GM18870 (cell line): ENCODE results near the gene SLC25A42.

ENCODE experiments used
- ATAC-seq: cut with Tn5 transposase; IDR thresholded peaks from one replicate; pipeline ENCODE4 v1.9.1; 2021; ENCODE audit warnings: moderate library complexity; ENCODE audit not compliant: unreplicated experiment

Gene SLC25A42

DNA sequence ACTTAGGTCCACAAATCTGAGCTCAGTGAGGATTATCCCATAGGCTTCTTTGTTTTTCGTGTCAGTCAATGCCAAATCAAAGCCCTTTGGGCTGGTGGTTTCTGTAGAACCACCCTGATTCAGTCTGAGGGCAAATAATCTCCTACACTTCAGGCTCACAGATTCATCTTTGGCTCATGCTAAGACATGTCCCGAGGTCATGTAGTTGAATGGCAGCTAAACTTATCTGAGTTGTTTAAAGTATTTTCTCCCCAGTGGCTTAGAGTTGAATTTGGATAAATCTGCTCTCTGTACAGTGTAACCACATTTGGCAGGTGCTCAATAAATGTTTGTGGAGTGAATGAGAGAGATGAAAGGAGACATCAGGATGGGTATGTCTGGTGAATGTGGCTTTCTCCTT lies 13.1 kb upstream of the SLC25A42 start:
- ATAC-seq = no peak

DNA sequence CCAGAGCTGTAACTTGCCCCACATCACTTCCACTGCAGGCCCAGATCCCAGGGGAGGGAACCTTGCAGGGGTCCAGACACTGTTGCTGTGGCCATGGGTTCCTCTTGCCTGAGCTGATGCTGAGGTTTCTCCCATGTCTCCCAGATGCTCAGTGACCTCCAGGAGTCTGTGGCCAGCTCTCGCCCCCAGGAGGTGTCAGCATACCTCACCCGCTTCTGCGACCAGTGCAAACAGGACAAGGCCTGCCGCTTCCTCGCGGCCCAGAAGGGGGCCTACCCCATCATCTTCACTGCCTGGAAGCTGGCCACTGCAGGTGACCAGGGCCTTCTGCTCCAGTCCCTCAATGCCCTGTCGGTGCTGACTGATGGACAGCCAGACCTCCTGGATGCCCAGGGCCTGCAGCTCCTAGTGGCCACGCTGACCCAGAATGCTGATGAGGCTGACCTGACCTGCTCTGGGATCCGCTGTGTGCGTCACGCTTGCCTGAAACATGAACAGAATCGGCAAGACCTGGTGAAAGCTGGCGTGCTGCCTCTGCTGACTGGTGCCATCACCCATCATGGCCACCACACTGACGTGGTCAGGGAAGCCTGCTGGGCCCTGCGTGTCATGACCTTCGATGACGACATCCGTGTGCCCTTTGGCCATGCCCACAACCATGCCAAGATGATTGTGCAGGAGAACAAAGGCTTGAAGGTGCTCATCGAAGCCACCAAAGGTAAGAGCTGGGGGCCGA lies 12.1 kb upstream of the SLC25A42 start:
- ATAC-seq = no peak

DNA sequence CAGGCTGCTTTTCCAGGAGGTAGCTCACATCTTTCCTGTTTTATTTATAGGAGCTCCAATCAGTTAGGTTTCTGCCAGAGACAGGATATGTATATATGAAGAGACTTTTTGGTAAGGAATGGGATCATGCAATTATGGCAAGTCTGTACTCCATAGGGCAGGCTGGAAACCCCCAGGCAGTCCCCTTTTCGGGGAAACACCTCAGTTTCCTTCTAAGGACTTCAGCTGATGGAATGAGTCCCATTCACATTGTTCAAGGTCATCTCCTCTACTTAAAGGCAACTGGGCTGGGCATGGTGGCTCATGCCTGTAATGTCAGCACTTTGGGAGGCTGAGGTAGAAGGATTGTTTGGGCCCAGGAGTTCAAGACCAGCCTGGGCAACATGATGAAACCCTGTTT lies 10.9 kb upstream of the SLC25A42 start:
- no peak for ATAC-seq

DNA sequence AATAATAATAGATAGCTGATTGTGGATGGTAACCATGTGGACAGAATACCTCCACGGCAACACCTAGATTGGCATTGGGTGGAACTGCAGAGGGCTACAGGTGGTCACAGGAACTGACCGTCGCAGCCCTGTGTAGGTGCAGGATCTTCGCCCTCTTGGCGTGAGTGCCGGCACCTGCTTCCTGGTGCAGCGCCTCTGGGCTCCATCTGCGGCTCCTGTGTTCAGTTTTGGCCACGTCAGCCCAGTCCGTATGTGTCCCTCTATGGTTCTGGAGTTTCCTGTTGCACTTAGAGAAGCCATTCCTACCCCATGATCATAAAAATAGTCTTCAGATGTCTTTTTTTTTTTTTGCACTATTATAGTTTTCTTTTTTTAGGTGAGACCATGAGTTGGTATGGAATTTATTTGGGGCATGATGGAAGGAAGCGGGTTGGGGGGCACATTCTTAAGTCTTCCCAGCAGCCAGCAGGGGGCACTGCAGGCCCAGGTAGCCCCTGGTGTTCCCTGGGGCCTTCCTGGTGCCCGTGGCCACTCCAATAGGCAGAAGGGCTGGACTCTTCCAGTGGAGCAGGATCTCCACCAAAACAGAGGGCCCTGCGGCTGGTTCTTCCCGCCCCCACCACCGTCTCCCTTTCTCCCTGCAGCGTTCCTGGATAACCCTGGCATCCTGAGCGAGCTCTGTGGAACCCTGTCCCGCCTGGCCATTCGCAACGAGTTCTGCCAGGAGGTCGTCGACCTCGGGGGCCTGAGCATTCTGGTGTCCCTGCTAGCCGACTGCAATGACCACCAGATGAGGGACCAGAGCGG lies 10.1 kb upstream of the SLC25A42 start:
- no peak for ATAC-seq

DNA sequence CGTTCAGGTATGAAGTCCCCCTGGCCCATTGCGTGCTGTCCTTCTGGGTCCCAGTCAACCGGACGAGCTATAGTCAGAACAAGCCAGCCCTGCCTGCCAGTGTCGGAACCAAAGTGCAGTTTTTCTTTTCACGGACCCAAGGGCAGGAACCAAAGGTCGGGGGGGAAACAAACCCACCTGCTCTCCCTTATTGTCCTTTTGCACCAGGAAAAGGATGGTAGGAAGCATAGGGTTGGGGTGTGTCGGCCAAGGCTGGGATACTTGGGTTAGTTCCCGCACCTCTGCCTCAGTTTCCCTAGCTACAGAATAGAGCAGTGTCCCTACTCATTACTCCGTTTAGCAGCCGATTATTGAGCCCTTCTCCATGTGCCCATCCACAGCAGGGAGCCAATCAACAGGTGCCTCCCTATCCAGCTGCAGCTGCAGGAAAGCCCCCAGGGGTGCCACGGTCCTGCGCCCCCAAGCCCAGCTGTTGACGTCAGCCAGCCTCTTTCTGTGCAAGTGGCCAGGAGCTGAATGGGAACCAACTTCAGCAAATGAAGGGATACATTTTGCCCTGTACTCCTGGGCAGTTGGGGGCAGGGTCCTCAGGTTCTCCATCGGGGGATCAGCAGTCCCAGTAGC lies 9.4 kb upstream of the SLC25A42 start:
- no peak for ATAC-seq

DNA sequence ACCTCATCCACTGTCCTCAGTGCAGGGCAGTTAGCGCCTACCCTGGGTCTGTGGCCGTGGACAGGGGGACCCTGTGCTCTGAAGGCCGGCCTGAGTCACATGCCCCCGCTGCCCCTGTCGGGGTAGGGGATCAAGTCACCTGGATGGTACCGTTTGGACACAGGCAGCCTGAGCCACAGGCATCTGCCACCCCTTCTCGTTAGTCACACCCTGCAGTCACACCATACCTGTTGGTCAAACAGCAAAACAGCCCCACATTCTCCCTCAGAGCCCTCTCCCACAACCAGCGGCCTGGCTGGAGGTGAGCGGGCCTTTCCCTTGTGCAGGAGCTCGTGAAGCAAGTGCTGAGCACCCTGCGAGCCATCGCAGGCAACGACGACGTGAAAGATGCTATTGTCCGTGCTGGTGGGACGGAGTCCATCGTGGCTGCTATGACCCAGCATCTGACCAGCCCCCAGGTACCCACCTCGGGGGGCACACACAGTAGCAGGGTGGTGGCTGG lies 8.8 kb upstream of the SLC25A42 start:
- ATAC-seq = no peak

DNA sequence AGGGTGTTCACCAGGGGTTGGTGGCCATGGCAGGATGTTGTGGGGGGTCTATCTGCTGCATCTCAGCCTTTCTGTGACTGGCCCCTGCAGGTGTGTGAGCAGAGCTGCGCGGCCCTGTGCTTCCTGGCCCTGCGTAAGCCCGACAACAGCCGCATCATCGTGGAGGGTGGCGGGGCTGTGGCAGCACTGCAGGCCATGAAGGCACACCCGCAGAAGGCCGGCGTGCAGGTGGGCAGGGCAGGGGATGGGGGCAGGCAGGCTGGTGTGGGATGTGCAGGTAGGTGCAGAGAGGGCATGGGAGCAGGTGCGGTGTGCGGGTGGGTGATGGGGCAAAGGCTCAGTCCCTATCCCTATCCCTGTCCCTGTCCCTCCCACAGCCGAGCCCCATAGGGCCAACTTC lies 8.1 kb upstream of the SLC25A42 start:
- ATAC-seq = no peak

DNA sequence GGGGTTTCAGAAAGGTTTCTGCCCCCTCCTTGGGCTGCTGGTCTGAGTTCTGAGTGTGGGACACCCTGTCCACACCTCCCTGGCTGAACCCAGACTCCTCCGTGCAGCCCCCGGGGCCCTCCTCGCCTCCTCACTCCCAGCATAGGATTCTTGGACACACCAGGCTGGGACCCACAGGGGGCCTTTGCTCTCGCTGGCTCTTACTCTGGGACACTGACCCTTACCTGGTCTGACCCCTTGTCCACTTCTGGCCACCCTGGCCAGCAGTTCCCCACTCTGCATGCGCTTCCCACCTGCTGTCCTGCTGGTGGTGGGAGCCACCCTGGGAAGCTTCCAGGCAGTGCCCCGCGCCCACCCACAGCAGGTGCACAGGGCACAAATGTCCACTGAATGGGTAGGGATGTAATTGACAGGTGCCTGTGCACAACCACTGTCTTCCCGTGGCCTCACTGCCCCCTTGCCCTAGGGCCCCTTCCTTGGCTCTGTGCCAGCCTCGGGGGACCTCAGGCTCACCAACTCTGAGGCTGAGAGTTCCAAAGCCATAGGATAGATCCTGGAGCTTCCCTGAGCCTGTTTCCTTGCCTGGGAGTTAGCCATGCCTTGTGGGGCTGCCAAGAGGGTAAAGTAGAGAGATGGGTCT lies 7.0 kb upstream of the SLC25A42 start:
- no peak for ATAC-seq

DNA sequence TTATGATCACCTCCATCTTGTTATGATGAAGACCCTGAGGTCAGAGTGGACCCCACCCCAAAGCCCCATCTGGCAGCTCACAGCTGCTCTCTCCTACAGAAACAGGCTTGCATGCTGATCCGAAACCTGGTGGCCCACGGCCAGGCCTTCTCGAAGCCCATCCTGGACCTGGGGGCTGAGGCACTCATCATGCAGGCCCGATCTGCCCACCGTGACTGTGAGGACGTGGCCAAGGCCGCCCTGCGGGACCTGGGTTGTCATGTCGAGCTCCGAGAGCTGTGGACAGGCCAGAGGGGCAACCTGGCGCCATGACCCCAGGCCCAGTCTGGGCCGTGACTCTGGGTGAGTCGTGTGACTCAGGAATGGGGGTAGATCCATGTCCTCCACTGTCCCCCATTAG lies 6.5 kb upstream of the SLC25A42 start:
- no peak for ATAC-seq

DNA sequence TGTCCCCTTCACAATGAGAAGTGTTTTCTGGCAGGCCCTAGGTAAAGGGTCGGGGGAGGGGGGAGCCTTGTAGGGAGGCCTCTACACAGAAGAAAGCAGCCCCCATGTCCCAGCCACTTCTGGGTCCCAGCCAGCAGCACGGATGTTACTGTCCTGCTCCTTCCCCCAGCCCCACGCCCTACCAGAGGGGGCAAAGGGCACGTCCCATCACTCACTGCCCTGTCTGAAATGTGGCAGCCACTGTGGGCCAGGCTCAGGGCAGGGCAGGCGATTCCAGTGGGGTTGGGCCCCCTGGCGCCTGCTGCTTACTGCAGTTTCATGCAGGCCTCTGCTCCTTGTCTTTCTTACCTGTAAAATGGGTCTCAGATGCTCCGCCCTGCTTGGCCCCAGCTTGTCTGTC lies 6.1 kb upstream of the SLC25A42 start:
- ATAC-seq = no peak

DNA sequence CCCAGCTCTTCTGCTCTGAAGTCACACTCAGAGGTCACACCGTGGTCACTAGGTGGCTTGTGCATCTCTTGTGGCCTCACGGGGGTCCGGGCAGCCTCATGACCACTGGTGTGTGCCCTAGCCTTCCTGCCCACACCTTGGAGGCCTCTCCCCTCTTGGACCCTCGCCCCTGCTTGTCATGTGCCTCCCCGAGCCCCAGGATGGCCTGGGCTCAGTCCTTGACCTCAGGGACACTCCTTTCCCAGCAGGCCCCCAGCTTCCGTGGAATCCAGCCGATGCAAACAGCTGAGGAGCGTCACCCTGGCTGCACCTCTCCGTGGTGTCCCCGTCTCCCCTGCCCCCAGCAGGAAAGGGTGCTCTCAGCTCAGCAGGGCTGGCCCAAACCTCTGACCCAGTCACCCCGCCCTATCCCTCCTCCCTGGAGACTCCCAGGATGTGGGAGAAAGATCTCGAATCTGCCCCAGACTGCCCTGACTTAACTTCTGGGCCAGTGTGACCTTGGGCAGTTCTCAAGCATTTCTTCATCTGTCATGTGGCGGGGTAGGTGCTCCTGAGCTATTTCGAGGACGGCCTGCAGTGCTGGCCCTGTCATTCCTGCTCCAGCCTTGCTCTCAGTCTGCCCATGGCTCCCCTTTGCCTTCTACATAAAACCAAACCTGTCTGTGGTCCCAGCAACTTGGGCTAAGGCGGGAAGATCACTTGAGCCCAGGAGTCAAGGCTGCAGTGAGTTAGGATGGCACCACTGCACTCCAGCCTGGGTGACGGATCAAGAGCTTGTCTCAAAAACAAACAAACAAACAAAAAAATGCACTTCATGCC lies 4.6 kb upstream of the SLC25A42 start:
- ATAC-seq = no peak

DNA sequence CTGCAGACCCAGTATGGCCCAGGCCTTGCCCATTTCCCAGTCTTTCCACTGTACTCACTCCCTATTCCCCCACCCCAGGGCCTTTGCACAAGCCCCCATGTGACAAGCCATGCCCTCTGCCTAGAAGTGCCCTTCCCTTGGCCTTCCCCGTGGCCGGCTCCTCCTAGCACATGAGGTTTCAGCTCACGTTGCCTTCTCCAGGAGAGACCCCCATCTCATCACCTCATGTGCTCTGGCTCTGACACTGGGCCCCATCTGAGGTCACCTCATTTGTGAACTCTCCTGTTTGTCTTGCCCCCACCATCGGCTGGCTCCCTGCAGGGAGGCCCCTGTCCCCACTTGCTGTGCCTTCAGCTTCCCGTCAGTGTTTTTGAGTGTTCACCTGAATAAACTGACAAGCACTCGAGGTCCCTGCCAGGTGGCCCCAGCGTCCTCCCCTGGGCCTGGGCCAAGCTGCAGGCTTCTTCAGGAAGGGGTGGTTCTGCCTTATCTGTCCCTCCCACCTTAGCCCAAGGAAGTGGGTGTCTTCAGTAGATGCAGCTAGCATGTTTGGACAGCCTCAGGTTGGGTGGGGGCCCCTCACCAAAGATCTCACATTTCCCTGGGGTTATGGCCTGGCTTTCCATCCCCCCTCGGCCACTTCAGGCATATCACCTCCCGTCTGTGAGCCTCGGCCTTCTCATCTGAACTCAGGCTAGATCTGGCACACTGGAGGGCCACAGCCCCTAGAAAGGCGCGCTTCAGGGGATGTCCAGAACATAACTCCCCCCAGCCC lies 3.8 kb upstream of the SLC25A42 start:
- no peak for ATAC-seq

DNA sequence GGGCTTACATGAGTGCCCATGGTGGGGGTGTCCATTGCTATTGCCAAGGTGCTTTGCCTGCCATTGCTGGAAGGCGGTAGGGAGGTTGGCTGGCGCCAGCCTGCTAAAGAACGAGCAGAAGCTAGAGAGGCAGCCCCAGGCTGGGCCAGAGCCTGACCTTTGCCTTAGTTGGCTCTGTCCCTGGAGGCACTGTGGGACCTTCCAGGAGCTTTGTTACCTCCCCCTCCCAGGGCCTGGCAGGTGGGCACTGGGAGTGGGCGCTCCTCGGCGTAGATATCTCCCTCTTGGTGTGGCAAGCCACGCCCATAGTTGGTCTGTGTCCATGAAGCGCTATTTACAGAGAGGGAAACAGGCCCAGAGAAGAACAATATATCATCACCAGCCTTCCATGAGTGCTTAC lies 2.3 kb upstream of the SLC25A42 start:
- no peak for ATAC-seq

DNA sequence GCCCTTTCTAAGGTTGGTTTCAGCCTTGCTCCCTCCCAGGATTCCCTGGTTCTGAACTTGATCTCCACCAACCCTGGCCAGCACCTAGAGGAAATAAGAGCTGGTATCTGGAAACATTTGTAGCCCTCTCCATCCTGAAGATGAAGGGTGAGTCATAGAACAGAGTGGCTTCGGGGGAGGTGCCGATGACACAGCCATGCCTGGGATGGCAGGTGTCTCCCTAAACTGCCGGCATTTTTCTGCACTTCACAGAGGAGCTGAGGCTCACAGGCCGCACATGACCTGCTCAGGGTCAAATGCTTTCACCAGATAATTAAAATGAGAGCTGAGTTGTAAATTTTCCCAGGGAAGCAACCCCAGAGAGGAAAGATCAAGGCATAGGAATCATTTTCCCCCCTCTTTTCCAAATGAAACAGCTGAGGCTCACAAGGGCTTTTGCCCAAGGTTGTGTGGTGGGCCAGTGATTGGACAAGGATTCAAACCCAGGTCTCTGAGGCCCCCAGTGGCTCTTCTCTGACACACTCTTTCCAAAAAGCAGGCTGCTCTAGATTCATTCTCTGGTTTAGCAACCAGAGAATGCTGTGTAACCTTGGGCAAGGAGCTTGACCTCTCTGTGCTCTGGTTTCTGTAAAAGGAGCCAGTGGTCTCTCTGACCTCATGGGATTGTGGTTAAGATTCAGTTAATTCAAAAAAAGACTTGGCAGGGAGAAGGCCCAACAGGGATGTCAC lies 1.2 kb upstream of the SLC25A42 start:
- ATAC-seq = no peak

DNA sequence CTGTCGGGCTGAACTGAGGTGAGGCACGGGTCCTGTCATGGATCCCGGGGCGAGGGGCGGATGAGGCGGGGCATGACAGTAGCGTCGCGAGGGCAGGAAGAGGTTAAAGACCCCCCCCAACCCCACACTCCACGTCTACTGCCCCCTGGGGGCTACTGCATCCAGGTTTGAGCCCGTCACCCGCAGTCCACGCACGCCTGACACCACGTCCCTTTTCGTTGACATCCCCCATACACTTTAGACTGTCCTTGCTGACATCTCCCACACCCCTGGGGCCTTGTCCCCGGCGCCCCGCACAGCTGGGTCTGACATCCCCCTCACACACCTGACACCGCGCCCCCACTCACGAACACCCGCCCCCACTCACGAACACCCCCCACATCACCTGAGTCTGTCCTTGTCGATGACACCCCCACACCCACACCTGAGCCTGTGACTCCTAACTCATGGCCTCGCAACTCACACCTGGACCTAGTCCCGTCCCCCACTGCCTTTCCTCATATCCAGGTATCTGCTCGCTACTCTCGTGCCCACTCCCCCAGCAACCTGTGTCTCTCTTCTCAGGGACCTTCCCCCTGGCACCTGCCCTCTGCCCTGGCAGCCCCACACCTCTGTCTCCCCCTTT lies 416 bp downstream of the SLC25A42 start:
- no peak for ATAC-seq

DNA sequence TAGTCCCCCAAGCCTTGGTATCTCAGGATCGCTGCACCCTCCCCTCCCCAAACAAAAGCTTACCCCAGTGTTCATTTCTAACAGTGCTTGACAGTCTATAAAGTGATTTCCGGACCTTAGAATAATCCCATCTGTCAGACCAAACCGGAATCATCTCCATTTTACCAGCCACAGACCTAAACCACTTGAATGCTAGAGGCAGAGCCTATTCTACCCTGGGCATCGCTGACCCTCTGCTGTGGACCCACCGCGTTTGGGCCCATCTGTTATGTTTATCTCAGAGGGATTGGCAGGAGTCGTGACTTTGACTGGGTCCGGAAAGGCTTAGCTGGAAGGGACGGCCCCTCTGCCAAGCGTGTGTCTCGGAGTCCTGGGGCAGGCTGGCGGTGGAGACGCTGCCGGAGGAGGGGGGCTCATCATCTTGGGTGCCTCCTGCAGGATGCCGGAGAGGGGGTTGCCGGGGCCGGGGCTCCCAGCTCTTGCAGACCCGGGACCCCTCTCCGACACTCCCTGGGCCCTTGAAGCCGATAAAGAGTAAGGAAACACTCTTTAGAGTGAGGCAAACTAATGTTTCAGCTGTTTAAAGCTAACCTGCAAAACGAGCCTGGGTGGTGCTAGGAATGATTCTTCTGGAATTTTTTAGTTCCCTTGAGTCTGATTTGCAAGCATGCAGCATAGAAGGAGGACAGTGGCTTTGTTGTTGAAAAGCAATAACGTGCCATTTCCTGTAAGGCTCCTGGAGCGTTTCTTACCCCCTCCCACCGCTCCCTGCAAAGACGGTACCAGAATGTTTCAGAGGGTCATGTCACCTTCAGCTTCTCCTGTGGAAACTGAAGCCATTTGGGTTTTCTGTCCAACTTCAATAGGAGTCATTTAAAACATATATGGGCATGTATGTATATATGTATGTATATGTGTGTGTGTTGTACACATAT lies 1.3 kb downstream of the SLC25A42 start:
- no peak for ATAC-seq

DNA sequence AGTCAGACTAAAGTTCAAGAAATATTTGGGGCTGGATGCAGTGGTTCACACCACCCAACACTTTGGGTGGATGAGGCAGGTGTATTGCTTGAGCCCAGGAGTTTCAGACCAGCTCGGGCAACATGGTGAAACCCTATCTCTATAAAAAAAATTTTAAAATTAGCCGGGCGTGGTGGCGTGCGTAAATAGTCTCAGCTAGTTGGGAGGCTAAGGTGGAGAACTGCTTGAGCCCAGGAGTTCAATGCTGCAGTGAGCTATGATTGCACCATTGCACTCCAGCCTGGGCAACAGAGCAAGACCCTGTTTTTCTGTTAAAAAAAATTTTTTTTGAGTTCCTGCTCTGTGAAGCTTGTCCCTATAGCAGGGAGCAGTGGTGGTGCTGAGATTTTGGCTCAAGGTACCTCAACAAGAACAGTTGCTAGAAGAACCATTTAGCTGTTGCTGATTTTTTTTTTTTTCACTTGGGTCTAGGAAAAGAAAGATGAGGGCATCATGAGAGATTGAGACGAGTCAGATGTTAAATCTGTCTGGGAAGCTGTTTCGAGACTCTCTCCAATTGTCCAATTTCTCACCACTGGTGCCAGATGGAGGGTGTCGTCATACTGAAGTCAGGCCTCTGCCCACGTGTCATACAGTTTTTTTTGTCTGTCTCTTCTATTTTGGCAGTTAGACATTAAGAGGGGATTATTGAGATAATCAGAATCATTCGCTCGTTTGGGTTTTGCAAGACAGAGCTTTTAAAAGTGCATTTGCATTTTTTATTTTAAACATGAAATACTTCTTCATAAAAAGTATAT lies 3.7 kb downstream of the SLC25A42 start:
- ATAC-seq = no peak
